ENCODE results near the gene EPB41L4A.
A peak's percentile ranks its signal among the peaks of the same experiment; 100 is the strongest.
"Not testable (repeated sequence)": the region's sequence is repeated elsewhere in the genome, so short reads cannot be mapped to it uniquely, and the experiment has no call there.

Gene EPB41L4A

GRCh38 chr5:112419164-112419985 lies at the start of gene EPB41L4A:
Gene EPB41L4A, minus strand, starts transcription at chr5:112419277. Its CDS starts 238 bp downstream, at chr5:112419039.
- DNase-seq, result peak; percentile 46 to 66

GRCh38 chr5:112467485-112467884 lies 48.4 kb upstream of the EPB41L4A start:
- no peak for DNase-seq

GRCh38 chr5:112466261-112466660 lies 47.2 kb upstream of the EPB41L4A start:
- DNase-seq, result not testable (repeated sequence)

- not testable (repeated sequence) for DNase-seq
These were observed 28.2 kb upstream of the EPB41L4A start for GRCh38 chr5:112447187-112447760.

GRCh38 chr5:112445626-112446350 lies 26.7 kb upstream of the EPB41L4A start:
- no peak for DNase-seq

GRCh38 chr5:112443932-112444331 lies 24.9 kb upstream of the EPB41L4A start:
- not testable (repeated sequence) for DNase-seq

- DNase-seq, result no peak
These were observed 21.0 kb upstream of the EPB41L4A start for GRCh38 chr5:112440031-112440430.

GRCh38 chr5:112436144-112436543 lies 17.1 kb upstream of the EPB41L4A start:
- DNase-seq, result no peak

- DNase-seq, result no peak
These were observed 15.6 kb upstream of the EPB41L4A start for GRCh38 chr5:112434641-112435040.

- not testable (repeated sequence) for DNase-seq
These were observed 7.1 kb upstream of the EPB41L4A start for GRCh38 chr5:112426202-112426601.

GRCh38 chr5:112419986-112420864 lies 1.1 kb upstream of the EPB41L4A start:
- DNase-seq, result peak; percentile 67 to 83

- DNase-seq, result peak in 1 of 2 experiments; percentile 34
These were observed 366 bp downstream of the EPB41L4A start for GRCh38 chr5:112418659-112419163.

GRCh38 chr5:112417931-112418658 lies 982 bp downstream of the EPB41L4A start:
- no peak for DNase-seq

GRCh38 chr5:112415552-112415951 lies 3.5 kb downstream of the EPB41L4A start:
- no peak for DNase-seq

- no peak for DNase-seq
These were observed 5.5 kb downstream of the EPB41L4A start for GRCh38 chr5:112413611-112414010.

GRCh38 chr5:112412346-112412745 lies 6.7 kb downstream of the EPB41L4A start:
- no peak for DNase-seq

GRCh38 chr5:112411903-112412302 lies 7.2 kb downstream of the EPB41L4A start:
- DNase-seq, result no peak

- DNase-seq, result no peak
These were observed 11.4 kb downstream of the EPB41L4A start for GRCh38 chr5:112407666-112408065.

- no peak for DNase-seq
These were observed 11.8 kb downstream of the EPB41L4A start for GRCh38 chr5:112407240-112407639.

- DNase-seq, result no peak
These were observed 16.0 kb downstream of the EPB41L4A start for GRCh38 chr5:112403069-112403468.

GRCh38 chr5:112401924-112402323 lies 17.2 kb downstream of the EPB41L4A start:
- no peak for DNase-seq

GRCh38 chr5:112397690-112398089 lies 21.4 kb downstream of the EPB41L4A start:
- no peak for DNase-seq

Measured in SW 1271 (cell line).